ENCODE measurements around the gene NTNG1.
A peak's percentile ranks its signal among the peaks of the same experiment; 100 is the strongest.
"Not testable (repeated sequence)": the region's sequence is repeated elsewhere in the genome, so short reads cannot be mapped to it uniquely, and the experiment has no call there.

The NTNG1 gene

GRCh38 chr1:107198561-107198960 lies 57.7 kb downstream of the NTNG1 start:
- no peak for DNase-seq (ENCODE audit: low spot score)

DNA sequence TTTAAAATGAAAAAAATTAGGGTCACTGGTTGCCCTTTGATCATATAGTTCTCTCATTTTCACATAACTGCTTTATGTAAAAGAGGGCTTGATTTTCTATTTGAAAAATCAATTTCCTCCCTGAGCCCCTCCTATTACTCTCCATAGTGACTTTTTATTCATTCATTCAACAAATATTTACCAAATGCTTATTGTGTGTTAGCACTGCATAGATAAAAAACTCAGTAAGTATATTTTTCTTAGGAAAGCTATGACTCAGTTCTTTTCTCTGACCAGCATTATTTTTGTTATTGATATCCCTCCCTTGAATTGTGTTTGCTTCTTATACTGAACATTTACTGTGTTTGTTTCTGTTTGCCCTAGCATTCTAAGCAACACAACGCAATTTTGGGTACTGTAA lies 59.8 kb downstream of the NTNG1 start:
- DNase-seq (ENCODE audit: low spot score), result no peak

- DNase-seq (ENCODE audit: low spot score), result no peak
These were observed 61.2 kb downstream of the NTNG1 start for GRCh38 chr1:107202007-107202406.

- no peak for DNase-seq (ENCODE audit: low spot score)
These were observed 72.4 kb downstream of the NTNG1 start for GRCh38 chr1:107213225-107213624.

GRCh38 chr1:107220036-107220435 lies 79.2 kb downstream of the NTNG1 start:
- no peak for DNase-seq (ENCODE audit: low spot score)

- DNase-seq (ENCODE audit: low spot score), result no peak
These were observed 84.9 kb downstream of the NTNG1 start for GRCh38 chr1:107225706-107226105.

DNA sequence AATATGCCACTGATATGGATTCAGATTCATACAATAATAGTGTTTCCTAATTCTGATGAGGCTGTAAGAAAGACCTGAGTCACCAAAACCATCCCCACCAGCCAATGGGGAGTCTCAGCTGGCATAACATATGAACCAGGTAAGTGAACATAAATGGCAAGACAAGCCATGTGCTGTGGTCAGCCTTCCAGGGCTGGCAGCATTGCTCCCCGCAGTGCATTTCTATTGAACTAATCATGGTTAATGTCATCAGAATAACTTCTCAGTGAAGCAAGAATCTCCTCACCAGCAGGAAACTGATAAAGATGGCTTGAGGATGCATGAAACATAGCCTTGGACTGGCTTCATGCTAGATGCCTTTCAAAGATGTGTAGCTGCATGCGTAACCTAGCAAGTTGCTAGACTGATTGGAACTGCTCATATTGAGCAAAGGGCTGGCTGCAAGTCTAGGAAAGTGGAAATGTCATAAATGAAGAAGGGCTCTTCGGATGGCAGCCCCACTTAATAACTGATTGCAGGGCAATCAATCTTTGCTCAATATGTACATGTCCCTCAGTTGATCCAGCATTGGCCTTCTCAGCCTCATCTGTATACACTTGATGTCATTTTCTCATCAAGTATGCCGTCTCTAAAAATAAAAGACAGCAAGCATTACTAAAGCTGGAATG lies 88.0 kb downstream of the NTNG1 start:
- no peak for DNase-seq (ENCODE audit: low spot score)

- no peak for DNase-seq (ENCODE audit: low spot score)
These were observed 88.9 kb downstream of the NTNG1 start for GRCh38 chr1:107229711-107230110.

DNA sequence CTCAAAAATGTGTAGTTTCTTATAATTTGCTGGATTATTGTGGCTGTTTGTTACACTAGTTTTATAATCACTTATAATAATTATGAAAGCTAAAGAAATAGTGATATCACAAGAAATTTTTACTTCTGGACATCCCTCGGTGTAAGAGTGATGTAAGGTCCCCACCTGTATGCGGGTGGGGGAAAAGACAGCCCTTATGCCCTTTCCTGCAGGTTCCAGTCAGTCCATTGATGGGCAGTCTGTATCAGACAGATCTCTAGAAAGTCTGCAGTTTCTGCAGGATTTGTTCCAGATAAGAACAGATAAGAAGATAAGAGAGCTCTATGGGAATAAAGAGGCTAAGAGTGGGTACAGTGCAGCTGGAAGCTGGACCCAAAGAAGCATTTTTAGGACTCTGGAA lies 89.3 kb downstream of the NTNG1 start:
- DNase-seq (ENCODE audit: low spot score), result no peak

- no peak for DNase-seq (ENCODE audit: low spot score)
These were observed 90.5 kb downstream of the NTNG1 start for GRCh38 chr1:107231291-107231690.

DNA sequence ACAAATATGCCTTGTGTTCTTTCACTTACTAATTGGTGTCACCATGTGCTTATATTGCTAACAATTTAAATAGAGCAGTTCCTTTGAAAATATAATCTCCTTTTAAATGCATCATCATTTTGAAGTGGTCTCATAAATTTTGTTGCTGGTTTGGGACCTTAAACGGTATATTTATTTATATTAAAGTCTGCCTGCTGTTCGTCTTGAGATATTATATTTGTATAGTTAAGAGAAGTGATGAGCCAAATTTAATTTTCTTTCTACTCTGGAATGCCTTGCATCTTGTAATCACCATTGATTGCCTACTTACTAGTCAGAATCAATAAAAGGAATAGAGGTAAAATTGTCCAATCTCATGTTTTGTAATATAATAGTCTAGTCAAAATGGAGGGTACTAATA lies 91.6 kb downstream of the NTNG1 start:
- no peak for DNase-seq (ENCODE audit: low spot score)

- not testable (repeated sequence) for DNase-seq (ENCODE audit: low spot score)
These were observed 95.9 kb downstream of the NTNG1 start for GRCh38 chr1:107236760-107237159.

DNA sequence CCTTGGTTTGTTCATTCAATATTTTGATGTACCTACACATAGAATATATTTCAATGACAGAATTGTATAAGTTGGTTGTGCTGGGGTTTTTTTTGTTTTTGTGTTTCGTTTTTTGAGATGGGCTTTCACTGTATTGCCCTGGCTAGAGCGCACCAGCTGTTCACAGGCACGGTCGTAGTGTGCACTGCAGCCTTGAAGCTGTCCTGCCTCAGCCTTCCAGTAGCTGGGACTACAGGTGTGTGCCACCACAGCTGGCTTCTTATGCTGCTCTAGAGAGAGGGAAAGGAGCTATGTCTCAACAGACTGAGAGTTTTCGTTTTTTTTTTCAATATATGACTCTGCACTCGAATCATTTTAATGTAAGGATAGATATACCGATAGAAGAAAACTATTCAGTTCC lies 102.6 kb downstream of the NTNG1 start:
- DNase-seq (ENCODE audit: low spot score), result no peak

GRCh38 chr1:107244709-107245500 lies 104.1 kb downstream of the NTNG1 start:
- no peak for DNase-seq (ENCODE audit: low spot score)

GRCh38 chr1:107246775-107247345 lies 106.0 kb downstream of the NTNG1 start:
- DNase-seq (ENCODE audit: low spot score), result no peak

GRCh38 chr1:107247679-107248078 lies 106.8 kb downstream of the NTNG1 start:
- DNase-seq (ENCODE audit: low spot score), result no peak

DNA sequence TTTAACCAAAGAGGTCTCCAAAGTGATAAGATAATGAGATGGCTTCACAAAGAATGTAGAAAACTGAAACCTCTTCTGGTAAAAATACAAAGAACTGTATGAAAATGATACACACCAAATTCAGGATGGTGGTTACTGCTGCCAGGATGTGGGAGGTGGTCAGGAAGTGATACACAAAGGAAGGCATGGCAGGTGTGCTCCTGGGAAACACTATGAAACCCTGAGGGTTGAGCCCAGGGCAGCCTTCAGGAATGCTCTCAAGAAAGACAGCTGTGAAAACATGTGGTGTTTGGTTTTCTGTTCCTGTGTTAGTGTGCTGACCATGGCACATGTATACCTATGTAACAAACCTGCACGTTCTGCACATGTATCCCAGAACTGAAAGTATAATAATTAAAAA lies 109.3 kb downstream of the NTNG1 start:
- no peak for DNase-seq (ENCODE audit: low spot score)

- no peak for DNase-seq (ENCODE audit: low spot score)
These were observed 110.2 kb downstream of the NTNG1 start for GRCh38 chr1:107251083-107251482.

GRCh38 chr1:107251839-107252238 lies 111.0 kb downstream of the NTNG1 start:
- DNase-seq (ENCODE audit: low spot score), result no peak

DNA sequence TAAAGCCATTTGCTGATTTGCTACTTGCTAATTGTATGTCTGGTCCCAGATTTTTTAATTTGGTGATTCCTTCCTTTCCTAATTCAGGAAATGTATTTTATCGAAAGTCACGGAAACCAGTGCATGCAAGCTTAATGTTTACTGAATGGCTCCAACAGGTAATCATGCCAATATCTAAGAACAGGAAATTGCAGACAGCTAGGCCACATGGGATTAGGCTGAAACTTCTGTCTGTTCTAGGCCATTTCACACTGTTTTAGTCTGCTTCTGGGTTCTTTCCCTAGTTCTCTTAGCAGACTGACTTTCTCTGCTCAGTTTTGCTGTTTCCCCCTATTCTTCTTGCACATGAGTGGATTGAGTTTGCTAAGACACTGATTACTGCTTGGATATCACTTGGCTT lies 111.4 kb downstream of the NTNG1 start:
- no peak for DNase-seq (ENCODE audit: low spot score)

DNA sequence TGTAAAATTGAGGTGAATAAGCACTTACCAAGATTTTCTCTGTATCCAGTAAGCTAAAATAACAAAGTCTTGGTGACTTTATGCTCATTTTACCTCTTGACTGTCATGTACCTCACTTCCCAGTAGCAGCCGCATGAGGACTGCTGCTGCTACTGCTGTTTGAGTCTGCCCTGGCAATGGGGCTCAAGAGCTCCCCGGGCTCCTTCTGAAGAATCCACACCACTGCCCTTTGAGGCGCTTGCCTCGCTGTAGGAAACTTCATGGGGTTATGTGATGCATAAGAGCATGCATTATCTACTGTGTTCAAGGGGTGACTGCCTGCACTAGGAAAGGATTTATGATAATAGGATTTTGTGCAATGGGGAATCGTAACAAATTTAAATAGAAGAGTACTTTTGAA lies 113.5 kb downstream of the NTNG1 start:
- peak; percentile 15 for DNase-seq (ENCODE audit: low spot score)

- DNase-seq (ENCODE audit: low spot score), result no peak
These were observed 114.6 kb downstream of the NTNG1 start for GRCh38 chr1:107255469-107255868.
